ENCODE data around the gene KIF26B.
"Not testable (repeated sequence)": the region's sequence is repeated elsewhere in the genome, so short reads cannot be mapped to it uniquely, and the experiment has no call there.

Gene KIF26B

DNA sequence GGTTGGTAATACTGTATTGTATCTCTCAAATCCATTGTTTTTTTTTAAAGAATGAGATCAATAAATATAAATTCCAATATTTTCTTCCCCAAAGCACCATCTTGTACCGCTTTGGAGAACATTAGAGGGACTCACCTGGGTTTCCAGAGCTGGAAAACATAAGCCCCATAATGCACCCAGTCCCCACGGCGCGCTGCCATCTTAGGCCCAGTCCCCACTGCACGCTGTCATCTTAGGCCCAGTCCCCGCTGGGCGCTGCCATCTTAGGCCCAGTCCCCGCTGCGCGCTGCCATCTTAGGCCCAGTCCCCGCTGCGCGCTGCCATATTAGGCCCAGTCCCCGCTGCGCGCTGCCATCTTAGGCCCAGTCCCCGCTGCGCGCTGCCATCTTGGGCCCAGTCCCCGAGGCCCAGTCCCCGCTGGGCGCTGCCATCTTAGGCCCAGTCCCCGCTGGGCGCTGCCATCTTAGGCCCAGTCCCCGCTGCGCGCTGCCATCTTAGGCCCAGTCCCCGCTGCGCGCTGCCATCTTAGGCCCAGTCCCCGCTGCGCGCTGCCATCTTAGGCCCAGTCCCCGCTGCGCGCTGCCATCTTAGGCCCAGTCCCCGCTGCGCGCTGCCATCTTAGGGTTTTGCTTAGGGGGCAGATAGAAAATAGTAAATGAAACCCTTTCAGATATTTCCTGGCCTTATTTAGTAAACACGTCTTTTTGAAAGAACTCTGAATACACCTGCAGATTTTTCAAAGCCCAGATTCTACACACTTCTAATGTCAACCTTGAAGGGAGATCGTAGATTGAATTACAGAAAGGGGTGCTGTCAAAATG lies 518.3 kb downstream of the KIF26B start:
- H3K4me3 ChIP-seq (ENCODE audit: low read length); H3K4me1 ChIP-seq (ENCODE audit: control insufficient read depth, insufficient read depth, low read length); H3K36me3 ChIP-seq (ENCODE audit: control insufficient read depth, insufficient read depth, low read length, severe bottlenecking); DNase-seq (ENCODE audit: low read depth); H3K27me3 ChIP-seq (replicated peaks; ENCODE audit: control insufficient read depth, insufficient read depth, low read length); H3K9ac ChIP-seq (ENCODE audit: low read length); H3K9me3 ChIP-seq (ENCODE audit: control insufficient read depth, low read length): not testable (repeated sequence)

DNA sequence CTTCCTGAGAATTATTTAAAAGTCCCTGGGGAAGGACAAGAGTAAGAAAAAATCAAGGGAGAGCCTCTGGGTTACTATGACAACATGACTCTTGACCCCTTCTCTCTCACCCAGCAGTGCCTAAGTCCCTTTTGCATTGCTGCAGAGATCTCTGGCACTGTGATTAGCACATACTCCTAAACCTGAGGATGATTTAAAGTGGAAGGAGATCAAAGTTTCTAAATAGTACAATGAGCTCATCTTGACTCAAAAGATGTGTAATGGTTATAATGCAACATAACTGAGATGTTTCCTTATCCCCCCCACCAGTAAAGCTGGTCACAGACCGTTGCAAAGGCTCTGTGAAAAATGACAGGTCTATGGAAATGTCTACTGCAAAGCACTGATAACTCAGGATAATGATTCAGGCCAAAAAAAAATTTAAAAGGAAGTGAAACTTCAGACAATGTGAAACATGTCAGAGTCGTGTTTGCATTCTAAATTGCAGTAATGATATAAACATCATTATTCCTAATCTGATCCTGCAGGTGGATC lies 519.2 kb downstream of the KIF26B start:
- DNase-seq (ENCODE audit: low read depth): peak; percentile 17
- H3K4me1 ChIP-seq (ENCODE audit: control insufficient read depth, insufficient read depth, low read length): peaks cover 9% of the 10 kb centered on the region
- no peak overlapping the region for H3K9ac ChIP-seq (ENCODE audit: low read length)
- H3K36me3 ChIP-seq (ENCODE audit: control insufficient read depth, insufficient read depth, low read length, severe bottlenecking): no peaks in the 10 kb centered on the region
- no peaks in the 10 kb centered on the region for H3K9me3 ChIP-seq (ENCODE audit: control insufficient read depth, low read length)
- H3K27me3 ChIP-seq (replicated peaks; ENCODE audit: control insufficient read depth, insufficient read depth, low read length): no peaks in the 10 kb centered on the region
- H3K4me3 ChIP-seq (ENCODE audit: low read length): no peak overlapping the region

- peak; percentile 41 for DNase-seq (ENCODE audit: low read depth)
- no peaks in the 10 kb centered on the region for H3K36me3 ChIP-seq (ENCODE audit: control insufficient read depth, insufficient read depth, low read length, severe bottlenecking)
- no peak overlapping the region for H3K9ac ChIP-seq (ENCODE audit: low read length)
- no peaks in the 10 kb centered on the region for H3K9me3 ChIP-seq (ENCODE audit: control insufficient read depth, low read length)
- H3K27me3 ChIP-seq (replicated peaks; ENCODE audit: control insufficient read depth, insufficient read depth, low read length): no peaks in the 10 kb centered on the region
- peaks cover 9% of the 10 kb centered on the region for H3K4me1 ChIP-seq (ENCODE audit: control insufficient read depth, insufficient read depth, low read length)
- H3K4me3 ChIP-seq (ENCODE audit: low read length): no peak overlapping the region
These were observed 522.9 kb downstream of the KIF26B start for GRCh38 chr1:245677461-245678240.

DNA sequence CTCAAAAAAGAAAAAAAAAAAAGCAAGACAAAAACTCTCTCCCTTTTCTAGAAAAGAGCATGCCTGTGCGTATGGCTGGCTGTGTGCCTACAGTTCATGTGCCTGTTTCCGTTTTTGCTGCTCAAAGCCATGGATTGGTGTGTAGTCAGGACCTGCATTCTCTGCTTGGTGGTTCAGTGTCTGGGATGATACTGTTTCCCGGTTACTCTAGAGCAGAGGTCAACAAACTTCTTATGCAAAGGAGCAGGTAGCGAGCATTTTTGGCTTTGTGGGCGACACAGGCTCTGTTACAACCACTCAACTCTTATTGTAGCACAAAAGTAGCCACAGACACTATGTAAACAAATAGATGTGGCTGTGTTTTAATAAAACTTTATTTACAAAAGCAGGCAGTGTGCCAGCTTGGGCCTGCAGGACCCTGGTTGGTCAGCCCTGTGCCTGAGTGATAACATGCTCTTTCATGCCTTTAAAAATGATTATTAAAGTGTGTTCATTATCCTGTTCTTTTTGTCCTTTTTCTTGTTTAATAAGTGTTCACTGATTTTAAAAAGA lies 524.2 kb downstream of the KIF26B start:
- H3K4me1 ChIP-seq (ENCODE audit: control insufficient read depth, insufficient read depth, low read length): peaks cover 15% of the 10 kb centered on the region
- H3K9me3 ChIP-seq (ENCODE audit: control insufficient read depth, low read length): no peaks in the 10 kb centered on the region
- no peak overlapping the region for H3K4me3 ChIP-seq (ENCODE audit: low read length)
- H3K36me3 ChIP-seq (ENCODE audit: control insufficient read depth, insufficient read depth, low read length, severe bottlenecking): no peaks in the 10 kb centered on the region
- H3K27me3 ChIP-seq (replicated peaks; ENCODE audit: control insufficient read depth, insufficient read depth, low read length): no peaks in the 10 kb centered on the region
- no peak for DNase-seq (ENCODE audit: low read depth)
- H3K9ac ChIP-seq (ENCODE audit: low read length): no peak overlapping the region

DNA sequence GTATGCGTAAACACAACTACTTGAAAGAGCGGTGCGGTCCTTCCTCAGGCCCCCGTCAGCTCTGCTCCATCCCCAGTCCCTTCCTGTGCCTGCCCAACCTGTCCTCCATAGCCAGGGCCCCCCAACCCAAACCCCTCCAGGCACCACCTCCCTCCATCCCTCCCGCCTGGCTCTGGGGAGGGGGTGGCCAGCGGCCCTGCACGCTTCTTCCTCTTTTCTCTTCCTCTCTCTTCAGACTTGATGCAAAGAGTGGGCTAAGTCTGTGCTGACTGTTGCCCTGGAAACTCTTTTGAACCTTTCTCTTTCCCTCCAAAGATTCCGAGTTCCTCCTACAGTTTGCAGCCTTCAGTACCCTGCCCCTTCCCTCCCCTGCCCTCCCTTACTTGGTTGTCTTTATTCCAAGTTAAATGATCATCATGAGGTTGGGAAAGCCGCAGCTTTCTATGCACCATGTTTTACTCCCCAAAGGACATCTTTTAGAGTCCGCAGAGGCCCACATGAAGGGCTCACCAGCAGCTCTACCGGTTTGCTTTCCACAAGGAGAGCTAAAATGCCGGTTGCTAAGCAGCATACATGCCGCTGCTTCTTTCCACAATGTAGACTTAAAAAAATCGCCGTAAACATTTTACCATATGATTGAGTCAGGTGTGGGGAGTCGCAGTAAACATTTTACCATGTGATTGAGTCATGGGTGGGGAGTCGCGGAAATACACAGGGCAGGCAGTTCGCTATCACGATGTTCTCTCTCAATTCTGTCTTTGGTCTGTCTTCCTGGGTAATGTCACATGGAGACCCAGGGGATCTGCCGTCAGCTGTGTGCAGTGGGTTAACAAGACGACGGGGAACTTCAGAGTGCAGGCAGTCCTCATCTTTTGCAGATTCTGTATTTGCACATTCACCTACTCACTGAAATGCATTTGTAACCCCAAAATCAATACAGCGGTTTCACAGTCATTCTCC lies 525.3 kb downstream of the KIF26B start:
- H3K9ac ChIP-seq (ENCODE audit: low read length): no peak overlapping the region
- no peak for DNase-seq (ENCODE audit: low read depth)
- H3K36me3 ChIP-seq (ENCODE audit: control insufficient read depth, insufficient read depth, low read length, severe bottlenecking): no peaks in the 10 kb centered on the region
- no peaks in the 10 kb centered on the region for H3K9me3 ChIP-seq (ENCODE audit: control insufficient read depth, low read length)
- no peak overlapping the region for H3K4me3 ChIP-seq (ENCODE audit: low read length)
- peaks cover 15% of the 10 kb centered on the region for H3K4me1 ChIP-seq (ENCODE audit: control insufficient read depth, insufficient read depth, low read length)
- no peaks in the 10 kb centered on the region for H3K27me3 ChIP-seq (replicated peaks; ENCODE audit: control insufficient read depth, insufficient read depth, low read length)

- H3K4me3 ChIP-seq (ENCODE audit: low read length): no peak overlapping the region
- H3K36me3 ChIP-seq (ENCODE audit: control insufficient read depth, insufficient read depth, low read length, severe bottlenecking): no peaks in the 10 kb centered on the region
- DNase-seq (ENCODE audit: low read depth): peak; percentile 58
- H3K4me1 ChIP-seq (ENCODE audit: control insufficient read depth, insufficient read depth, low read length): peaks cover 15% of the 10 kb centered on the region
- no peaks in the 10 kb centered on the region for H3K9me3 ChIP-seq (ENCODE audit: control insufficient read depth, low read length)
- H3K9ac ChIP-seq (ENCODE audit: low read length): peak overlapping the region; percentile 48
- no peaks in the 10 kb centered on the region for H3K27me3 ChIP-seq (replicated peaks; ENCODE audit: control insufficient read depth, insufficient read depth, low read length)
These were observed 528.1 kb downstream of the KIF26B start for GRCh38 chr1:245682638-245683628.

GRCh38 chr1:245683676-245684075 lies 528.9 kb downstream of the KIF26B start:
- Histone ChIP-seq H3K4me3 (ENCODE audit: low read length) (no peak overlapping the region), H3K4me1 (ENCODE audit: control insufficient read depth, insufficient read depth, low read length) (peaks cover 15% of the 10 kb centered on the region), H3K9me3 (ENCODE audit: control insufficient read depth, low read length) (no peaks in the 10 kb centered on the region), H3K27me3 (replicated peaks; ENCODE audit: control insufficient read depth, insufficient read depth, low read length) (no peaks in the 10 kb centered on the region), H3K36me3 (ENCODE audit: control insufficient read depth, insufficient read depth, low read length, severe bottlenecking) (no peaks in the 10 kb centered on the region), H3K9ac (ENCODE audit: low read length) (peak overlapping the region; percentile 48)
- no peak for DNase-seq (ENCODE audit: low read depth)

GRCh38 chr1:245684166-245684565 lies 529.4 kb downstream of the KIF26B start:
- Histone ChIP-seq H3K9ac (ENCODE audit: low read length) (no peak overlapping the region), H3K4me1 (ENCODE audit: control insufficient read depth, insufficient read depth, low read length) (peaks cover 15% of the 10 kb centered on the region), H3K36me3 (ENCODE audit: control insufficient read depth, insufficient read depth, low read length, severe bottlenecking) (no peaks in the 10 kb centered on the region), H3K27me3 (replicated peaks; ENCODE audit: control insufficient read depth, insufficient read depth, low read length) (no peaks in the 10 kb centered on the region), H3K4me3 (ENCODE audit: low read length) (no peak overlapping the region), H3K9me3 (ENCODE audit: control insufficient read depth, low read length) (no peaks in the 10 kb centered on the region)
- DNase-seq (ENCODE audit: low read depth): no peak

DNA sequence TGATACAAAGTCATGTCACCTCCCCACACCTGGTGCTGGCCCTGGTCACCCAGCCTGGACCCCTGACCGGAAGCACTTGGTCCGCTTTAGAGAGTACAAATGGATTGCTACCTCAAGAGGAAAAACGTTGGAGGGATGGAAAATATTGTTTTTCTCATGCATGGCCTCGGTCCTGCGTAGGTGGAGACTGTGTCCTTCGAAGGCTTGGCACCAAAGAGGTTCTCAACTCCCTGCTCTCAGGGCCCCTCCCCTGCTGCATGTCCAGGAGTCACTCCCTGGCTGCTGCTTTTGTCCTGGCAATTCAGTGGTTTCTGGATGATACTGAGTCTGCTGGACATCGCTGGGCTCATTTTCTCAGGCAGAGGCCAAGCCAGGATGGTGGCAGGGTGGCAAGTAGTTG lies 529.8 kb downstream of the KIF26B start:
- Histone ChIP-seq H3K9ac (ENCODE audit: low read length) (no peak overlapping the region), H3K27me3 (replicated peaks; ENCODE audit: control insufficient read depth, insufficient read depth, low read length) (no peaks in the 10 kb centered on the region), H3K9me3 (ENCODE audit: control insufficient read depth, low read length) (no peaks in the 10 kb centered on the region), H3K4me3 (ENCODE audit: low read length) (no peak overlapping the region), H3K36me3 (ENCODE audit: control insufficient read depth, insufficient read depth, low read length, severe bottlenecking) (no peaks in the 10 kb centered on the region), H3K4me1 (ENCODE audit: control insufficient read depth, insufficient read depth, low read length) (peaks cover 15% of the 10 kb centered on the region)
- no peak for DNase-seq (ENCODE audit: low read depth)
